ENCODE measurements around the gene CCDC93.
A peak's percentile ranks its signal among the peaks of the same experiment; 100 is the strongest.

Gene CCDC93

DNA sequence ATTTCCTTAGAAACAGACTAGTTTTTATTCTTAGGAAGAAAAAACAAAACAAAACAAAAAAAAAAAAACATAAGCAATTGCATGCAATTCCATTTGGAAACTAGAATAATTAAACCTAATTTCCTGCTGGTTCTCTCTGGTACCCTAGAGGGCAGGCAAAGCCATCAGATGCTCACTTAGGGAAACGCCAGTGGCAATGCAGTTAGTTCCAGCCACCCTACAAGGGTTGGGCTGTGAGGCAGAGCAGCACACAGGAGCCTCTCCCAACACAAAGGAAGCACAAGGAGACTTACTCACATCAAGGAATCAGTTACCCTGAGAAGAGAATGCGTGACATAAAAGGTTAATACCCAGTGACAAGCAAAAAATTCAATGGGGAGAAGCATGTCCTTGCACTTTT lies 28.8 kb downstream of the CCDC93 start:
- DNase-seq: no peak

DNA sequence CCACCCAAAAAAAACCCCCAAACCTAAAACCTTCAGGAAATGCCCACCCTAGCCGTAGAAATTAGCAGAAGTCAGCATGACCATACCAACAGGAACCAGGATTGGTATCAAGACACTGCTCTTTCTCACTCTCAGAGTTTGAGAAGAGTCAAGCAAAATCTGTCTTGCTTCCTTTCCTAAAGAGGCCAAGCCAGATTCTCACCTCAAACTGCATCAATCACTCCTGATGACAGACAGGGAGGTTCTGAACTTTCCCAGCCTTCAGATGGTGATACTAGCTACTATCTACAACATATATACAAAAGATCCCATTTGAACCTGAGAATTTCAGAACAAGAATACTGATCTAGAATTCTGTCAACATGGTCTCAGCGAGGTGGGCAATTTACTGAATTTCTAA lies 29.7 kb downstream of the CCDC93 start:
- no peak for DNase-seq

DNA sequence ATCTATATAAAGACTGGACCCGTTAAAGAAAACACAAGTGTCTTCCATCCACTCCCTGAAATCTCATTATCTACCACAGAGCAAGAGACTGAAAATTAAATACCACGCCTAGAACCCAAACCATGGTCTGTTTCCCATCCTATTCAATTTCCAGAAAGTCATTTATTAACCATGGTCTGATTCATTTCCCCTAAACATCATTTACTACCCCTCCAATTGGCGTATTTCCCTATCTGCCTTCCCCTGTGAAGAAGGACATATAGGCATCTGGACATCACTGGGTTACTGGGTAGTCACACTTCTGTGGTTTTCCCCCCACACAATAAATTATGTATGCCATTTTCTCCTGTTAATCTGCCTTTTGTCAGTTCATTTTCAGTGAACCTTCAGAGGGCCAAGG lies 30.8 kb downstream of the CCDC93 start:
- peak; percentile 43 for DNase-seq

DNA sequence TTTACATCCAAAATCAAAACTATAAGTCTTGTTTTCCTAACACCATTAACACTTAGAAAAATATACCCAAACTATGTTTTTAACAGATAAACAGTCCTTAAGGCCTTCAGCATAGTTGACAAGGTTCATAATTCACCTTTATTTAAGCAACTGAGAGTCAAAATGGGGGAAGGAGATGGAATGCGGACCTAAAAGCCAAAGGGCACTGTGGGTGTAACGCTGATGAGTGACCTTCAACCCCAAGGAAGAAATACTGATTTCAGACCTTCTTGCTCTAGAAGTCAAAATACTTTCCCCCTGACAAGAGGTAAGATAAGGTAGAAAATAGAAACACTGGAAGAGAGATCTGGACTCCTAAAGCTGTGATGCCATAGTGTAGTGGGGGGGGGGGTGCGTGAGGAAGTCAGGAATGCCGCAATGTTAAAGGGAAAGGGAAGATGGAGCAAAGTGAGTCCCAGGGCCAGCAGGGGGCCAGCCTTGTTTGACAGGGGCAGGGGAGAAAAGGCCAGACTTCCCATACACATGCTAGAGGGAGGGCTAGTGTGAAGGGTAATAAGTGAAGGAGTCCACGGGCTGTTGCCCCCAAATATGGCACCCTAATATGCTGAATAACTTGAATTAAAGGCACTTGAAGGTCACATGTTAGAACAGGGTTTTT lies 31.4 kb downstream of the CCDC93 start:
- DNase-seq: no peak

DNA sequence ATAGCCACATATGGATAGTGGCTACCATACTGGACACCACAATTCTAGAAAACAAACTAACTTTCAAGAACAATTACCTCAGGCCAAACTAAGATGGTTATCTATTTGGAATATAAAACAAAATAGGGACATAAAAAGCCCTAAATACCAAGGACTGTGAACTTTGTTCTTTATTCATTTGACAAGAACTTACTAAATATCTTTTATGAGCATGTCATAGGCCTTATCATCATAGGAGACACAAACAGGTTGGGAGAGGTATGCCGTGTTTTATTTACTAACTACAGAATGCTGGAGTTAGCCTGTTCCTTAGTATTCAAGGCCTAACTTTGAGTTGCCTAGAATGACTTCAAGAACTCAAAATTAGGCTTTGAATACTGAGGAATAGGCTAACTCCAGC lies 32.1 kb downstream of the CCDC93 start:
- no peak for DNase-seq

DNA sequence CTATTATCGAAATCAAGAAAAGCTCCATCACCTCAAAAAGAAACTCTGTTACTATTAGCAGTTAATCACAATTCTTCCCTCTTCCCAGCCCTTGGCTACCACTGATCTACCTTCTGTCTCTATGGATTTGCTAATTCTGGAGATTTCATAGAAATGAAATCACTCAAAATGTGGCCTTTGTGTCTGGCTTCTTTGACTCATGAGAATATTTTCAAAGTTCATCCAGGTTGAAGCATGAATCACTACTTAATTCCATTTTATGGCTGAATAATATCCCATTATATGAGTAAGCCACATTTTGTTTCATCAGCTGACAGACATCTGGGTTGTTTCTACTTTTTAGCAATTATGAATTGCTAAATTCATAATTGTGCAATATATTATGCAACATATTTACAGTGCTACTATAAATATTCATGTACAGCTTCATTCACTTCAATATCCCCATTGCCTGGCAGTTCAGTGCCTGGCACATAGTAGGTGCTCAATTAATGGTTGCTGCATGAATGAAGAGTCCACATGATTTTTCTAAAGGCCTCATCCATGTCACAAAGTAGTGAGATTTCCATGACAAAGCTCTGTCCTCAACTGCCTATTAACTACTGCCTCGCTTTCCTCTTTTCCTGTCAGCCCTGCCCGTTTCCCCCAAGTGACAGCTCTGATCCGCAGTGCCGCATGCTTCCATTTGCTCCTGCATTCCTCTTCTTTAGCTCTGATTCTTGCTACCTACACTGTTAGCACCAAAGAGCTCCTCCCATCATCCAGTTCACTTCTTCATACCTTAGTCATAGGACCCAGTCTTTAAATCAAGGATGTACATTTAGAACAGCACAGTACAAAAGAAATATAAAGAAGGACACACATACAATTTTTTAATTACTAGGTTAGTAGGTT lies 32.8 kb downstream of the CCDC93 start:
- peak; percentile 91 for DNase-seq

DNA sequence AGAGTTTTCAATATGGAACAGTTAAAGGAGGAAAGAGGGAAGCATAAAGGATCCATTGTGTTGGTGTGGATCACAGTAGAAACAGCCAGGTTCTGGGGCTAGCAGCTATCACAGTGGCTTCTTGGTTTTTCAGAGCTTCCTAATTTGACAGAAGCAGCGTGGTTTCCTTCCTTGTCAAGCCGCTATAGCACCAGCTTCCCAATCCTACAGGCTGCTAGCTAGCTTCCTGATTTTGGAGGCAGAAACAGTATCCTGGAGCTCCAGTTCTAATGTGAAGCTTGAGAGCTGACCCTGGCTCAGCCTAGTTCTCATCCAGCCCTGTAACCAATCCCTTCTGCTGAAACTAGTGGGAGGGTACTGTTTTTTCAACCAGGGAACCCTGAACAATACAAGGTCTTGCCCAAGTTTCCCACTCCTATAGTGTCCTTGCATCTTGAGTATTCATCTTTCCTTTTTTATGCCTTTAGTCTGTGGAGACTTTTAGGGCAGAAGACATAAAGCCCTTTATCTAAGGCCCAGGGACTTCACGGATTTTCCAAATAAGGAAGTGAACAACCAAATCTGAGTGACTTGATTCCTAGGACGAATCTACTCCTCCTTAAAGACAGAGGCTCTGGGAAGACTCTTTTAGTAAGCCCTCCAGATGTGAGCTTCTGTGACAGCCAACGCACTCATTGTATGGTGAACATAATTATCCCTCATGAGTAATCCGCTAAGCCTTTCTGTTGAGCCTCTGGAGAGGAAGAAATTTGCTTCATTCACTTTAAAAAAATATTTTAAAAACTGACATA lies 33.8 kb downstream of the CCDC93 start:
- peak; percentile 58 for DNase-seq

DNA sequence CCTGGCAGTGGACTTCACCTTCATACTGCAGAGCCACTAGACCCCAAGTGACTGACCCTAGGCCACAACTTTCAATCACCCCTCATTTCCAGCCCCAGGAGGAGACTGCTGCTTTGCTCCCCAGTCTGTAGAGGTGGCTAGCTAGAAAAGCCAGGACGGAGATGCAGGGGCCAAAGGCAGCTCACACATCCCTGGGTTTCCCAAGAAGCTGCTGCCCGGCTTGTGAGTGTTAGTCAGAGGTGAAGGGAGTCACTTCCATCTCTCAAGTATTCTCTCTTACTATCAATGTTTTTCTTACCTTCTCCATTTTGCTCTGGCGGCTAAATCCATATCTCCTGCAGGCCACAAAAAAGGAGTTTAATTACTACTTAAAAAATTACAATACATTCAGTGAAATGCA lies 36.2 kb downstream of the CCDC93 start:
- DNase-seq: no peak

DNA sequence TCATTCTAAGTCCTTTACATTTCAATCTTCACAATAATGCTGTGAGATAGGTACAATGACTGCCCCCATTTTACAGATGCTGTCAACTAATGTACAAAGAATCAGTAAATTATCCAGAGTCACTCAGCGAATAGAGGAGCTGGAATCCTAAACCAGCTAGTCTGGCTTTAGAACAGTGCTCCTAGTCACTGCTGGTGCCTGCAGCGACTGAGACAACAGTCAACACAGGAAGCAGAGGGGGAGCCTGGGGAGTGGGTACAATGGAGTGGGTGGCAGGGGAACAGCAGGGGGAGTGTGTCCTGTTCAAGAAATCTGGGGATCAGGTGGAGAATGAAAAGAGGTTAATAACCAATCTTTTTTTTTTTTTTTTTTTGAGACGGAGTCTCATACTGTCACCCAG lies 37.3 kb downstream of the CCDC93 start:
- no peak for DNase-seq

DNA sequence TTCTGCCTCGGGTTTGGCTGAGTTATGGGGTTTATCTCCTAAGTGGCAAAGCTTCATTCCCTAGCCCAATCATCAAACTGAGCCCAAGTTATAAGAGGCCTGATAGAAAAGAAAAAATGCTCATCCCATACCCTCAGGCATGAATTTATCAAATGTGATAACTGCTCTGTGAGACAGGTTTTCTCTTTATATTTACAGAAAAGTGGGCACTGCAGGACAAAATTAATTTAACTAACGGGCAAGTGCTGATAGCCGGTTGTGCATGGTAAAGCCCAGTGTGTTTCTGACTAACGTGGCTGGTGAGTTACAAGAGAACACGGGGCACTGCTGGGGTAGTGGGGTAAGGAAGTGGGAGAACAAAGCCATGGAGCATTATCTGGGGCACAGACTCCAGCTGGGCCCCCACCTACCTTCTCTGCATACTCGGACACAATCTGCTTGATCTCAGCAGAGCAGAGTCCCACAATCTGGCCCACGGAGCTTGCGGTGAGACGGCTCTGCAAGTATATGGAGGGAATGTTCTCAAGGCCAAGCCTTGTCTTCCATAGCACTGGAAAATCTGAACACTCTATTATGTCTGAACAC lies 40.3 kb downstream of the CCDC93 start:
- DNase-seq: no peak

DNA sequence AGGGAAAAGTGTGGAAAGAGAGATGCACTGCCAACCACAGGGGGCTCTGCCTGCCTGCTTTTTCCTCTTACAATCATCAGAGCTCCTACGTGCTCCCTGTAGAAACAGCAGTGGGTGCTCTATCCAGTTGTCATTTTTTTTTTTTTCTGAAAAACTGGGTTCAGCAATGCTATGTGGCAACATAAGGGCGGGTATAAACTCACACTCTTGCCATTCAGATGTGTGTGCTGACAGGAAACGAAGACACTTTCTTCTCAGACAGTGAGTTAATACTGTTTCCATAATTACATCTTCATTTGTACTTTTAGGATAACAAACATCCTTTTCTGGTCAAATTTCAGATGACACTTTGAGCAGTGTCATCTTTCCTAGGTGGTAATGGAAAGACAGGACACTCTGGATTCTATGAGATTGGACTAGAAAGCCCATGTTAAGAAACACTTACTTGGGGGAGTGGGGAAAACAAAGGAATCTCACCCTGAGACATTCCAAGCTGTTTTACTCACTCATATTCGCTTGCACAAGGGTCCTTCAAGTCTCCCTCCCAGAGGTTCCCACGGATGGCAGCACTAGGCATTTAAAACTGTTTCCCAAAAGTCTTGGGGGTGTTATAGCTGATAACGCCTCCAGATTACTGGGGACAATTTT lies 41.3 kb downstream of the CCDC93 start:
- DNase-seq: peak; percentile 53

DNA sequence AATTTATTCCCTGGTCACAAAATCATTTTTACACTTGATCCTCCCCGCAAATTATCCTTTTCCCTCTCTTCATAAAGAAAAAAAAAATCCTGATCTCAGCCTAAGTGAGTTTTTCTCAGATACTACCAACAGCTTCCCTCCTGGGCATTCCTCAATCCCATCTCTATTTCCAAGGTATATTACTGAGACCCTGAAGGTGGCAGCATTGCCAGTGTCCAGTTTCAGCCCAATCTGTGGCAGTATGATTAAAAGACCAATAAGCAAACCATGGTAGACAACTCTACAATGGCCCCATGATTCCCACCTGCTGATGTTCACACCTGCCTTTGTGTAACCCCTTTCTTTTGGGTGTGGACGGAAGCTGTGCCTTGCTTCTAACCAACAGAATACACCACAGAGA lies 45.1 kb downstream of the CCDC93 start:
- DNase-seq: no peak

DNA sequence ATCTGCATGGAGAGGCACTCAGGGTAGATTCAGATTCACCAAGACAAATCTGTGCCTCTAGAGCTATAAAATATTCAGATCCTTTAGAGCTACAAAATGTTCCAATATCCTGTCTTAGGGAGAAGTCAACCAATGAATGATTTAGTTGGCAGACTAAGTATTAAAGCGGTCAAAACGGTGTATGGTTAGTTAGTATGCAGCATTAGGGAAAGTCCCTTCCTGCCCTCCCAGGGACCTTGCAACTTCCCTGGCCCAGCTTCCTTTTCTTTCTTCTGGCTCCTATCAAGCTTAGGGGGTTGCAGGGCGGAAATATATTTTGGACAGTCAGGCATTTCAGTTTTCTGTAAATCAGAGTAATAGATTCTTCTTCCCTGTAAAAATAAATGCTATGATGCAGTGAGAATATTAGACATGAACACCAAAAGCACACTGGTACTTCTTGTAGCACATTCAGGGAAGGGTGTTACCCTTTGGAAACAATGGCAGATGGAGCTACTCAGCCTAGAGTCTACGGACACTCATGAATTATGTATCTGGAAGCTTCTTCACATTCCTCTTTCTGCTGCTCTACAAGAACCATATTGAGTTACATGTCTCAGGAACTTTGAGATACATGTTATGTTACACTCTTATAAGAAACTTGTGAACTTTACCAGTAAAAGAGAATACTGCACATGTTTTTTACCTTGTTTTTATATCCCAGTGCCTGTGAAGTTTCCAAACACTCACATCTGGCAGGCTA lies 45.7 kb downstream of the CCDC93 start:
- no peak for DNase-seq

DNA sequence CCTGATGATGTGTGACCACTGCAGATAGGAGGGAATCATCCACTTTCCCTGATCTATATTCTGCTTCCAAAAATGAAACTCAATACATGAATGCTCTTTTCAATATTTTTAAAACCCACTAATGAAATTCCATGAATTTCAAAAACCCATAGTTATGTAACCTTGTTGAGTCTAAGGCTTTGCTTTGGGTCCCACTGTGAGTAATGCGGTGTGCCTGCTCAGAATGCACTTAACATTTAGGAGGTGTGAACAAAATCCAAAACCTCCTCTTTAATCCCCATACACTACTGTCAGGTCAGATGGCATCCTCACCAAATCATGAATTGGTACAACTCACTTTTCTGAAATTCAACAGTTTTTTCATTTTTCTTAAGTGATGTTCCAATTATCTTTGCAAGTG lies 50.4 kb downstream of the CCDC93 start:
- DNase-seq: no peak

DNA sequence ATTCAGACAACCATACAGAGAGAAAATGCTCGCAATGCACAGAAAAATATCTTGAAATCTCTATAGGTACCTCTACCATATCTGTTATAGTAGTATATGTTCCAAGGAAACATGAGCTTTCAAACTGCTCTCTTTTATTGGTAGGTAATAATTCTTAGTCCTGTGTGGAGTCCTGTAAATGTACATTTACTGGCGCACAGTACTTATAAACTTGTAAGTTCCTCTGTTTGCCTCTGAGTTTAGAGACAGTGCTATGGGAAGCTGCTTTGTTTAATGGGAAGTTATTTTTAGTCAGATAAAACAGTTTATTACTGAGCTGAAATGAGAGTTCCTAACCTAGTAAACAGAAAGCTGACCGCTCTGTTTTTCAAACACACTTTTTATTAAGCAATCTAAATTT lies 52.7 kb downstream of the CCDC93 start:
- no peak for DNase-seq

DNA sequence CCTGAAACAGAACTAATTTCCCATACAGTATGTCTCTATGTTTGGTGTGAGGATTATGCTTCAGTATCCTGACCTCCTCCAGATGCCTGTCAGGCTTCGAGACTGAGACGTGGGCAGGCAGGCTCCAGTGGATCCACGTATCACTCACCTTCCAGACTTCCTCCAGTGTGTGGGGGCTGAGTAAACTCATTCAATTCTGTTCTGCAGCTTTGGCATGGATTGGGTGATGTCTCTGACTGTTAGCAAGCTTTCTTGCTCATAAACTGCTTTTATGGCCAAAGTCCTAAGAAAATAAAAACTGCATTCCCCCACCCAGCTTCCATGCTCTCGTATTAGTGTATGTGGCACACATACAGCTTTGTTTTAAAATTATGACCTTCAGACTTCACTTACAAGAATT lies 53.6 kb downstream of the CCDC93 start:
- DNase-seq: peak; percentile 87

DNA sequence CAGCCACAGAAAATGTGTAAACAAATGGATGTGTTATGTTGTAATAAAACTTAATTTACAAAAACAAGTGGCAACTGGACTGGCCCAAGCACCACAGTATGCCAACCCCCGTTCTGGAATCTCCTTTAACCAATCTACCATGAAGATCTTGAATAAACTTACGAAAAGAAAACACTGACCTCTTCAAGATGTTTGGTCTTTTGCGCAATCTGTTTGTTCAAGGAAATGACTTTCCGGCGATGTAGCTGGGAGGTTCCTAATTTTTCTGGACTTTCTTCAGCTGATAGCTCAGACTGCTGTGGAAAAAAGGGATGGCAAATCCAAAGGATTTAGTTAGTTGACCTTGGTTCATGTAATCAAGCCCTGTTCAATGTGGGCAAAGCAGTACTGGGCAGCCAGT lies 55.7 kb downstream of the CCDC93 start:
- DNase-seq: peak; percentile 87

DNA sequence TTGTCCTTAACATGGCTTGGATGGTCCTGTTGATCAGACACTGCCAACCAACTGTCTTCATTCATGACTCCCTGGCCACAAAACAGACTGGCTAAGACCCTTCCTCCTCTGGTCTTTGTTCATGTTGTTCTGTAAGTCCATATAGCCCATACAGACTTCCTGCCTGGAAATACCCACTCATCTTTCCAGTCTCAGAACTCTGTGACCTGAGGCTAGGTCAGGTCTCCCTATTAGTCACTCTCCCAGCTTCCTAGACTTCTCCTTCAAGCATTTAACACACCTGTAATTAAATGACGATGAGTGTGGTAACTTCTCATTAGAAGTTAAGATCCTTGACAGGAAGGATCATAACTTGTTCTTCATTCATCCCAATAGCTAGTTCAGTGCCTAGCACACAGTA lies 56.3 kb downstream of the CCDC93 start:
- no peak for DNase-seq

DNA sequence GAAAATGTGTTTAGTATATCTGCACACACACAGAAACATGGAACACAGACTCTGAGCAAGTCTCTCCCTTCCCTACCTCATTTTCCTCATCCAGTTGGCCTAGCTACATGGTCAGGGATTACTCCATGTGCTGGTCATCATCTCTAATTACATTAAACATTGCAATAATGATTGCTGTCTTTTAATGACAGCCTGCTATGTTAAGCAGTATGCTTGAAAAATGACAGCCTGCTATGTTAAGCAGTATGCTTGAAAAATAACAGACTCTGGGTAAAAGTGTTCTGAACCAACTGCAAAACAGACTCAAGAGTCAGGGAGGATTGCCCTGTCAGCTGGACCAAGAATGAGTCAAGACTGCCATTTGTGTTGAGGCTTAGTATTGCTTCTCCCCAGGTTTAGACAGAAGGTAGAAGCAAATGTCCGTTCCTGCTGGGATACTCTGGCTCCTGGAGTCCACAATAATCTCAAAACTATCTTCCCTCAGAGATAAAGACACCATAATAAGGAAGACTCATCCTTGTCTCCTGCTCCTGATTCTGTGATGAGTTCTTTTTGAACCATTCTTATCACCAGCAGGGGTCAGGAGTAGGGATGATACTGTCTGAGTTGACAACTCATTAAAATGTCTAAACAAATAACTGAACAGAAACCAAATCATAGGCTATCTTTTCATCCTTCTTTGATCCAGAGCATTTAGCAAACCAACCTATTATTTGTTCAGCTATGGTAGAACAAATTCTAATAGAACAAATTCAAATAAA lies 57.7 kb downstream of the CCDC93 start:
- DNase-seq: no peak

DNA sequence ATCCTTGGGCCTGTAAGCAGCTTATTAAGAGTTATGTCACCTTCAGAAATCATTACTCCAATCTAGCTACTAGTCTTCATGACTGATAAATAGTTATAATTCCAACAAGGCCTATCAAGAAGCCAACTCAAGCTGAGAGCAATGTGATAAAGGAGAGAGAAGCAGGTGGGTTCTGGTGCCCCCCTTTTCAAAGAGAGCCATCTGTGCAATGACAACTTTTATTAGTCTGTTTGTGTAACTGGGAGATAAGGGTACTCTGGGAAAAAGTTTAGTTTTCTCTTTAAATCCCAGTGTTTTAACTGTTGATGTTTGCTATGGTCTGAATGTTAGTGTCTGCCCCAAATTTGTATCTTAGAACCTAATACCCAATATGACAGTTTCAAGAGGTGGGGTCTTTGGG lies 60.6 kb downstream of the CCDC93 start:
- no peak for DNase-seq

DNA sequence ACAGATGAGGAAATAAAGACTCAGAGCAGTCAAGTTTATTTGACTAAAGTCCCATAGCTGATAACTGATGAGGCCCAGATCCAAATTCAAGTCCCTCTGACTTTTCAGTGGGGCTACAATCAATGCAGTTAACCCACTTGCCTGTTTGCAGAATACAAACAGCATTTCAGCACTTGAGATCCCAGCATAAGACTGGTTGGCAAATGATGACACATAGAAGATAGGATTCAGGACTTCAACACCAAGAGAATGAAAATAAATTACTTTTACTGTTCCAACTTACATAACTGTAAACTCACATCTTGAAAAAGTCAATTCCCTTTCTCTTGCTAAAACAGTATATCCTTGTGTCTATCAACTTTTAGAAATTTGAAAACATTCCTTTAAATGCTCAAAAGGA lies 61.2 kb downstream of the CCDC93 start:
- no peak for DNase-seq
